Occipital lobe (tissue), 2 donors: ENCODE measurements around the gene MVB12B. TPM values are rescaled to one million over a fixed set of nuclear protein-coding genes. Genes with fewer than 3 reads are reported as not detected.

Experiments used
- small RNA-seq: library from RNA; depleted of rRNA; stranded (forward); fragments of <200 nt; gene quantifications from one replicate; pipeline ENCODE3, GENCODE V24; 2014
- total RNA-seq: library from RNA; depleted of rRNA; stranded (reverse); fragments of >200 nt; gene quantifications from one replicate; pipeline ENCODE4 v1.2.3, GENCODE V29; 2014

Gene MVB12B
- total RNA-seq, 1 donor from 2014 or later = 28.7 TPM

Small RNA genes lying within 50 kb of the gene (small RNA-seq; reads per million reads assigned to genes)
- 25.3 reads per million, percentile 94 among the genes with 10 or more reads in this experiment for gene RF00108
